ENCODE measurements around the gene FOXF1. TPM values are rescaled to one million over a fixed set of nuclear protein-coding genes. Genes with fewer than 3 reads are reported as not detected.
A peak's percentile ranks its signal among the peaks of the same experiment; 100 is the strongest.

Gene FOXF1
- total RNA-seq, 4 donors from 2014 or later, result 0.29 to 4.9 (median 2.0) TPM

DNA sequence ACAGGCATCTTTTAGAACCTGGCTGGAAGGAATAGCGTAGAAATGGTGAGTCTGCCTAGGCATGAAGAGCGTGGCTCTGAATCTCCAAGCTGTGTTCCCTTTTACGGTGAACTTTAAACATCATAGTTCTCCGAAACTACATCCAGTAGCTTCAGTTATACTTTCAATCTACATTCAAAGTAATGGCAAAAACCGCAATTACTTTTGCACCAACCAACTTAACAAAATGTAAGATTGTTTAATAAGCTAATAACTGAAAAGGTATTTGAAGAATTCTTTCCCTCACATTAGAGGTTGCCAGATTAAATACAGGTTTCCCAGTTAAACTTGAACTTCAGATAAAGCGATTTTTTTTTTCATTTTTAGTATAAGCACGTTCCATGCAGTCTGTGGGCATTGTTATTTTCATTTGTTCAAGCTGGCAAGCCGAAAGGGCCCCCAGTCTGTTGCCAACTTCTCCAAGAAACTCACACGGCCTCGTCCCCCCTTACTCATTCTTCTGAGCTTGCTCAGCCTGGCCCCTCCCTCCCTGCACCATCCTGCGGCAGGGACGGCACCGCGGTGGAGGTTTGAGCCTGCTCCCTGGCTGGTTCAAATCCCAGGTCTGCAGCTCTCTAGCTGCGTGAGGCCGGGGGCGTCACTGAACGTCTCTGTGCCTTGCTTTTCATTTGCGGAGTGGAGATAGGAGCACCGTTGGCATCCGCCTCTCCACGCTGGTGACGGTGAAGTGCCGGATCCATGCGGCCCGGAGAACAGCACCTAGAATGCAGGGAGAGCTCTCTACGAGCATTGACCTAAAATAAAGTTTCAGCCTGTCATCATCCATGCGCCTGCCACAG, 48.2 kb downstream of the FOXF1 start:
- Histone ChIP-seq H3K27me3 (no peaks in the 10 kb centered on the region), H3K4me3 (no peak overlapping the region), H3K4me1 (no peaks in the 10 kb centered on the region), H3K36me3 (no peaks in the 10 kb centered on the region), H3K9me3 (no peaks in the 10 kb centered on the region), H3K27ac (no peak overlapping the region)
- intact Hi-C loops (cut with DNase I; ENCODE audit: low total_unique reads), result no loop called here
- TF ChIP-seq POLR2A (IDR thresholded peaks at IDR 0.05), result no peak
- TF ChIP-seq, protein P1, sequence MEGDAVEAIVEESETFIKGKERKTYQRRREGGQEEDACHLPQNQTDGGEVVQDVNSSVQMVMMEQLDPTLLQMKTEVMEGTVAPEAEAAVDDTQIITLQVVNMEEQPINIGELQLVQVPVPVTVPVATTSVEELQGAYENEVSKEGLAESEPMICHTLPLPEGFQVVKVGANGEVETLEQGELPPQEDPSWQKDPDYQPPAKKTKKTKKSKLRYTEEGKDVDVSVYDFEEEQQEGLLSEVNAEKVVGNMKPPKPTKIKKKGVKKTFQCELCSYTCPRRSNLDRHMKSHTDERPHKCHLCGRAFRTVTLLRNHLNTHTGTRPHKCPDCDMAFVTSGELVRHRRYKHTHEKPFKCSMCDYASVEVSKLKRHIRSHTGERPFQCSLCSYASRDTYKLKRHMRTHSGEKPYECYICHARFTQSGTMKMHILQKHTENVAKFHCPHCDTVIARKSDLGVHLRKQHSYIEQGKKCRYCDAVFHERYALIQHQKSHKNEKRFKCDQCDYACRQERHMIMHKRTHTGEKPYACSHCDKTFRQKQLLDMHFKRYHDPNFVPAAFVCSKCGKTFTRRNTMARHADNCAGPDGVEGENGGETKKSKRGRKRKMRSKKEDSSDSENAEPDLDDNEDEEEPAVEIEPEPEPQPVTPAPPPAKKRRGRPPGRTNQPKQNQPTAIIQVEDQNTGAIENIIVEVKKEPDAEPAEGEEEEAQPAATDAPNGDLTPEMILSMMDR (IDR thresholded peaks at IDR 0.05), result no peak
- no peak for DNase-seq

DNA sequence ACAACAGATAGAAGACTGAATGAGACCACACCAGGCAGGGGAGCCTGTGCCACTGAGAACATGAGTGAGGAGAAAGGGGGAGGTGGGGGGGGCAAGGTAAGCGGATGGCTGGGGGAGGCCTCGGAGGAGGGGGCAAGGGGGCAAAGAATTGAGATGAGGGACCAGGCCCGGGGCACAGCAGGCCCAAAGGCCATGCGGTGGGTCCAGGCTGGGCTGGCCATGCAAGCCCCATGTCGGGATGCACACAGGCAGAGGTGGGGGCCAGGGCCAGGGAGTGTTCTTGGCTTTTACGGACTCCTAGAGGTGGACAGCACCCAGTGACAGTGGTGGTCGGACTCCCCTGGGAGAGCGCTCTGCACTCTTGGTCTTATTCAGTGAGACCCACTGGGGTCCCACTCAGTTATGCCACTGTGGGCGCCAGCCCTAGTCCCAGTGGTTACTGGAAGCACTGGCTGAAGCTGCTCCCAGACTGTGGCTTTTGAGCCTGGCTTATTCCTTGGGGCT, 49.5 kb downstream of the FOXF1 start:
- no peak for DNase-seq
- Histone ChIP-seq H3K27me3 (peaks cover 0 to 10% of the 10 kb centered on the region in 2 donors), H3K36me3 (no peaks in the 10 kb centered on the region), H3K4me1 (no peaks in the 10 kb centered on the region), H3K9me3 (no peaks in the 10 kb centered on the region), H3K4me3 (no peak overlapping the region), H3K27ac (no peak overlapping the region)
- TF ChIP-seq, protein P1 (IDR thresholded peaks at IDR 0.05), result no peak
- no peak for TF ChIP-seq POLR2A (IDR thresholded peaks at IDR 0.05)
- intact Hi-C loops (cut with DNase I; ENCODE audit: low total_unique reads), result no loop called here

DNA sequence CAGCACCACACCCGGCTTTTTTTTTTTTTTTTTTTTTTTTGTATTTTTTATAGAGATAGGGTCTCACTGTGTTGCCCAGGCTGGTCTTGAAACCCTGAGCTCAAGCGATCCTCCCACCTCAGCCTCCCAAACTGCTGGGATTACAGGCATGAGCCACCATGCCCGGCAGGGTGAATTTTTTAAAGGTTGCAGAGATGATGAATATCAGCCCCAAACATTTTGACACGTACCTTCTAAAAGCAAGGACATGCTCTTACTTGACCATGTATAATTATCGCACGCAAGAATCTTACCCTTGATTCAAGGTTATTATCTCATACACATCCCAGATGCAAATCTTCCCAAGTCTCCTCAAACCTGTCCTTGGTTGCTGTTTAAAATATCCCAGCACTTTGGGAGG, 52.0 kb downstream of the FOXF1 start:
- TF ChIP-seq POLR2A (IDR thresholded peaks at IDR 0.05), result no peak
- TF ChIP-seq, protein P1 (IDR thresholded peaks at IDR 0.05), result no peak
- Histone ChIP-seq H3K36me3 (no peaks in the 10 kb centered on the region), H3K9me3 (no peaks in the 10 kb centered on the region), H3K4me3 (no peak overlapping the region), H3K27me3 (peaks cover 8 to 25% of the 10 kb centered on the region in 2 donors), H3K4me1 (no peaks in the 10 kb centered on the region), H3K27ac (no peak overlapping the region)
- DNase-seq, result no peak
- intact Hi-C loops (cut with DNase I; ENCODE audit: low total_unique reads), result no loop called here

DNA sequence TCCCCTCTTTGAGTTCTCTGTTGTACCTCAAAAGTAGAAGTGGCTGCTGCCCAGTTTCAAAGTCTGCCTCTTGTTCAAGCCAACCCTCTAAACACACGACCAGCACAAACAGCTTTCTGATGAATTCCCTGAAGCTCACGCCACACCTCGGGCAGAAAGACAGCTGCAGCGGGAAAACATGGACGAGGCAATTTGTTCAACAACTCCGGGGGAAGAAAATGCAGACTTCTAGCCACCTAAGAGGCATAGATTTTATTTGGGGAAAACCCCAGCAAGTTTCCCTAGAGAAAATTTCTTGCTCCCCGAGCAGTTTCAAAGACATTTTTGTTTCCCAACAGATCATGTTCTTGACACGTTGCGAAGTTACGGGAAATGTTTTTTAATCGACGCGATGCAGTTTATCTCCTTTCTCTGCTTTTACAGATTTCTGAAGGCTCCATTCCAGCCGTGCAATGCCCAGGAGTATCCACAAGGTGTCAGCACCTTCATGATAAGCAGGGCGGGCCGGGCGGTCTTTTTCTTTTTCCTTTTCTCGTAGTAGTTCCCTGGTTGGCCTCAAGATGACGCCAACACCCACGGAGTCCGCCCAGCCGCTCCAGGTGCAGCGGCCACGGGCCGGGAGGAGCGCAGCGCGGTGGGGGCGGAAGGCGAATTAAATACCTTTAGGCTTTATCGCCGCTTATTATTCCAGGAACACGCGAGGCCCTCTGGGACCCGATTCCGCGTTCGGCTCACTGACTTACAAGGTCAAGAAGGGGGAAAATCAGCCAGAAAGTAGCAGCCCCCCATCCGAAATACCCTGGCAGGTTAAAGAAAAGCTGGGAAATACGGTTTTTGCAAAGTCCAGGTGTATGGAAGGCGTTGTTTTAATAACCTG, 53.4 kb downstream of the FOXF1 start:
- Histone ChIP-seq H3K36me3 (no peaks in the 10 kb centered on the region), H3K9me3 (no peaks in the 10 kb centered on the region), H3K4me1 (no peaks in the 10 kb centered on the region), H3K4me3 (no peak overlapping the region), H3K27ac (no peak overlapping the region), H3K27me3 (peaks cover 9 to 26% of the 10 kb centered on the region in 2 donors)
- peak; percentile 83 to 88 for DNase-seq
- intact Hi-C loops (cut with DNase I; ENCODE audit: low total_unique reads), result no loop called here
- TF ChIP-seq POLR2A (IDR thresholded peaks at IDR 0.05), result no peak
- TF ChIP-seq, protein P1 (IDR thresholded peaks at IDR 0.05), result peak; percentile 98 to 100 (median 100)

Other genes starting within 250 kb of the FOXF1 start
- 10 to 100 TPM in 2 of 4 donors, 1 to 10 TPM in 2; 2.9 to 26.0 (median 13.1) TPM for gene MTHFSD, start 44.7 kb downstream of the FOXF1 start, total RNA-seq
- 1 to 10 TPM in 1 of 4 donors, under 1 TPM in 1, not detected in 2; 0.21 to 2.6 TPM for gene FOXC2, start 56.3 kb downstream of the FOXF1 start, total RNA-seq
- 1 to 10 TPM in 1 of 4 donors, under 1 TPM in 2, not detected in 1; under 0.01 to 3.2 (median 0.76) TPM for gene FOXL1, start 68.0 kb downstream of the FOXF1 start, total RNA-seq

All from uterus (tissue), 4 donors.